K562 (cell line): Measurements from ENCODE around the gene PTPN7. TPM values are rescaled to one million over a fixed set of nuclear protein-coding genes. Genes with fewer than 3 reads are reported as not detected.

Experiments used
- E2F6 ChIP-seq, 2 experiments: IDR thresholded peaks; 2 replicates each; pipeline ENCODE4 v1.6.1; 2011; ENCODE audit warnings: borderline replicate concordance in 1 of 2, control low read depth in 1 of 2, low read depth in 1 of 2, low read length in 1 of 2, mild to moderate bottlenecking in 1 of 2, mixed read lengths in 1 of 2, moderate library complexity in 1 of 2; ENCODE audit not compliant: insufficient read depth in 1 of 2, insufficient read length in 1 of 2, poor library complexity in 1 of 2, severe bottlenecking in 1 of 2; ENCODE audit errors: extremely low read depth in 1 of 2
- ETS1 ChIP-seq: conservative IDR thresholded peaks from 2 replicates; pipeline ENCODE4 v1.6.1; 2011; ENCODE audit warnings: low read depth, mild to moderate bottlenecking, low read length; ENCODE audit not compliant: control insufficient read depth
- HIVEP1 ChIP-seq: fragments of 250-450 bp; sonication (Bioruptor Pico); IDR thresholded peaks from 2 replicates; pipeline ENCODE4 v1.4.0; 2020; ENCODE audit warnings: mild to moderate bottlenecking
- VEZF1 ChIP-seq: fragments of 200-800 bp; sonication (Bioruptor generic); IDR thresholded peaks from 2 replicates; pipeline ENCODE4 v1.6.1; 2017; ENCODE audit warnings: missing genetic modification characterization, missing compliant biosample characterization
- ZNF184 ChIP-seq: sonication (generic); formaldehyde crosslinking; IDR thresholded peaks from 2 replicates; pipeline ENCODE4 v1.5.0; 2020; ENCODE audit warnings: missing genetic modification reagents
- ZNF263 ChIP-seq: sonication (generic); formaldehyde crosslinking; IDR thresholded peaks from 2 replicates; pipeline ENCODE4 v1.8.0; 2022; ENCODE audit warnings: mild to moderate bottlenecking, missing genetic modification reagents, borderline replicate concordance
- ZNF41 ChIP-seq: fragments of 250-450 bp; sonication (Bioruptor Pico); conservative IDR thresholded peaks from 2 replicates; pipeline ENCODE4 v1.4.0; 2020; ENCODE audit warnings: mild to moderate bottlenecking
- polyA plus RNA-seq, 8 experiments: library from polyadenylated mRNA; depleted of rRNA in 4 of 8; stranded (reverse) in 5 of 8; unstranded in 3 of 8; fragments of >200 nt; fragmentation: Nextera tagmentation in 2 of 8; fragmentation: Illumina TruSeq in 1 of 8; extraction: Ambion mirVana in 2 of 8; extraction: Trizol in 1 of 8; gene quantifications; 2 replicates each; pipeline versions ENCODE4 v1.2.1 to v1.2.3, GENCODE V29; 2011 to 2014; ENCODE audit warnings: inconsistent platforms in 1 of 8, missing spikeins in 1 of 8
- total RNA-seq, 7 experiments: library from RNA; depleted of rRNA in 6 of 7; stranded (reverse); fragments of >200 nt in 6 of 7; fragmentation: Illumina TruSeq in 2 of 7; extraction: Trizol in 2 of 7; gene quantifications; 2 replicates each; pipeline versions ENCODE4 v1.2.1 to v1.2.3, GENCODE V29; 2011 to 2021; ENCODE audit warnings: low replicate concordance in 1 of 7
- TF ChIP-seq, protein P1 (sequence below): fragments of 250-450 bp; sonication (Bioruptor Pico); IDR thresholded peaks from 2 replicates; pipeline ENCODE4 v1.5.0; 2021; ENCODE audit warnings: mild to moderate bottlenecking, borderline replicate concordance

PTPN7 gene
- total and polyA plus RNA-seq, 9 of the 15 experiments (the other 6 are each of a cell fraction or from before 2014, with no cell fraction given): 18.7 to 144 (median 120) TPM

DNA sequence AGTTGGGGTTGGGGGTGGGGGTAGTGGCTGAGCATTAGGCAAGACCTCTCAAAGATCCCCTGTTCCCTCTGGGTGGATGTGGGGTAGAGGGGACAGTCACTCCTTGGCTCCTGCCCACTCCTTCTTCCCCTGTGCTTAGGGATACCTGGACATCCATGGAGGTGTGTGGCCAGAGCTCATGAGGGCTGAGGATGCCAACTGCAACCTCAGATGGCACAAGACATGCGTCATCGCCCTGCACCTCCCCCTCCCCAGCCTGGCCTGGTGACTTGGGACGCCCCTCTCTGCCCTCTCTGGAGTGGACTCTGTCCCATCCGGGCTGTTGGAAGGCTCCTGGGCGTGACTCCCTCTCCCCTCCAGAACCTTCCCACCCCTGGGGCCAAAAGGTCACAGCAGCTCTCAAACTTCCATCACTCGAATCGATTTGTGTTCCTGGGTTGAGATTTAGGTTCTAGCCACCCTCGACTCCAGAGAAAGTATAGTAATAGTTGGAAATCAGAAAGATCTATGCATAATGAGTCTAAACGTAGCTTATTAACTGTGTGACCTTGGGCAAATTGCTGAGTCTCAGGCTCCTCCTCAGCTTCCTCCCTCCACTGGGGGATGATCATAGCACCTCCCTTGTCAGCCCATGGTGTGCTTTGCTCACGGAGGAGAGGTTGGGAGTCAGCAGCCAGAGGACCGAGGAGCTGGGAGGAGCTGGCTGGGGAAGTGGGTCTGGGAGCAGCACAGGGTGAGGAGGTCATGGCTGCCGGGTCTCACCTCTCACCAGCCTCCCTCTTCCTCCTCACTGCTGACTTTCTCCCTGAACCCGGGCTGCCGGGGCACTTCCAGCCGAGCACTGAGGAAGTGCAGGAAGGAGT lies 2.2 kb upstream of the PTPN7 start (continued):
- TF ChIP-seq VEZF1 (CRISPR knock-in tag): no peak; the same call in 1 of the 2 replicates
- TF ChIP-seq E2F6 (IDR thresholded peaks at IDR 0.05; ENCODE audit: borderline replicate concordance in 1 of 2, extremely low read depth in 1 of 2, insufficient read depth in 1 of 2, insufficient read length in 1 of 2, low read depth in 1 of 2, low read length in 1 of 2, poor library complexity in 1 of 2, severe bottlenecking in 1 of 2): no peak
- TF ChIP-seq ZNF41 (CRISPR knock-in tag): 0 out of 2 replicates have a peak, but pooled peaks have one; percentile 10
- TF ChIP-seq, protein P1, sequence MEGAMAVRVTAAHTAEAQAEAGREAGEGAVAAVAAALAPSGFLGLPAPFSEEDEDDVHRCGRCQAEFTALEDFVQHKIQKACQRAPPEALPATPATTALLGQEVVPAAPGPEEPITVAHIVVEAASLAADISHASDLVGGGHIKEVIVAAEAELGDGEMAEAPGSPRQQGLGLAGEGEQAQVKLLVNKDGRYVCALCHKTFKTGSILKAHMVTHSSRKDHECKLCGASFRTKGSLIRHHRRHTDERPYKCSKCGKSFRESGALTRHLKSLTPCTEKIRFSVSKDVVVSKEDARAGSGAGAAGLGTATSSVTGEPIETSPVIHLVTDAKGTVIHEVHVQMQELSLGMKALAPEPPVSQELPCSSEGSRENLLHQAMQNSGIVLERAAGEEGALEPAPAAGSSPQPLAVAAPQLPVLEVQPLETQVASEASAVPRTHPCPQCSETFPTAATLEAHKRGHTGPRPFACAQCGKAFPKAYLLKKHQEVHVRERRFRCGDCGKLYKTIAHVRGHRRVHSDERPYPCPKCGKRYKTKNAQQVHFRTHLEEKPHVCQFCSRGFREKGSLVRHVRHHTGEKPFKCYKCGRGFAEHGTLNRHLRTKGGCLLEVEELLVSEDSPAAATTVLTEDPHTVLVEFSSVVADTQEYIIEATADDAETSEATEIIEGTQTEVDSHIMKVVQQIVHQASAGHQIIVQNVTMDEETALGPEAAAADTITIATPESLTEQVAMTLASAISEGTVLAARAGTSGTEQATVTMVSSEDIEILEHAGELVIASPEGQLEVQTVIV (CRISPR knock-in tag): peak; percentile 70; the same call in 1 of the 2 replicates
- TF ChIP-seq HIVEP1: no peak
- no peak for TF ChIP-seq ZNF184 (CRISPR knock-in tag)
- 0 out of 2 replicates have a peak, but pooled peaks have one; percentile 51 for TF ChIP-seq ETS1
- peak; percentile 95 for TF ChIP-seq ZNF263 (CRISPR knock-in tag)
- TF ChIP-seq, all 486 proteins: peak for 126
